T-cell (primary cell): ENCODE measurements around the gene ABHD3. TPM values are rescaled to one million over a fixed set of nuclear protein-coding genes. Genes with fewer than 3 reads are reported as not detected.
"Not testable (repeated sequence)": the region's sequence is repeated elsewhere in the genome, so short reads cannot be mapped to it uniquely, and the experiment has no call there.

ENCODE experiments used
- ATAC-seq, 4 experiments: fragments of 200-7000 bp in 3 of 4; fragments of 150-1000 bp in 1 of 4; cut with Tn5 transposase; replicated peaks in 1 of 4; 1 replicate in 3 of 4; 2 replicates in 1 of 4; pipeline ENCODE4 v1.10.0; 2021; ENCODE audit warnings: moderate library complexity in 3 of 4, mild to moderate bottlenecking in 2 of 4, moderate number of reproducible peaks in 1 of 4
- CTCF ChIA-PET, 2 donors: fragments of 300-600 bp; sonication (Branson Sonifier 250); formaldehyde crosslinking; loops; one replicate each; lab custom pipeline; 2022; ENCODE audit warnings: antibody characterized with exemption in 2 of 2; lab: Charles Lee
- POLR2A ChIA-PET, 2 donors: fragments of 300-600 bp; sonication (Branson Sonifier 250); formaldehyde crosslinking; loops; one replicate each; lab custom pipeline; 2022; ENCODE audit warnings: antibody characterized with exemption in 2 of 2; lab: Charles Lee
- DNase-seq, 35 experiments: peaks; one replicate each; pipeline versions ENCODE4 v3.0.0 to v3.0.0-alpha.2; 2013 to 2023
- H3K27ac ChIP-seq: one replicate; pipeline ENCODE4 v1.5.1; 2013; ENCODE audit warnings: low read length
- H3K27me3 ChIP-seq, 2 experiments: replicated peaks in 1 of 2; 1 replicate in 1 of 2; 2 replicates in 1 of 2; pipeline versions ENCODE4 v1.6.1 to v1.7.0; 2013; ENCODE audit warnings: low read length in 1 of 2, mixed read lengths in 1 of 2; ENCODE audit not compliant: control insufficient read depth in 2 of 2, insufficient read depth in 2 of 2; ENCODE audit errors: extremely low read depth in 1 of 2
- H3K36me3 ChIP-seq, 2 donors: 1 replicate in 1 of 2; 2 replicates in 1 of 2; pipeline versions ENCODE4 v1.6.1 to v1.7.0; 2013; ENCODE audit warnings: low read length in 1 of 2; ENCODE audit not compliant: control insufficient read depth in 2 of 2, insufficient read depth in 1 of 2; ENCODE audit errors: extremely low read depth in 1 of 2
- H3K4me1 ChIP-seq, 2 experiments: 1 replicate in 1 of 2; 2 replicates in 1 of 2; pipeline versions ENCODE4 v1.6.1 to v1.7.0; 2013; ENCODE audit warnings: low read length in 2 of 2, mixed read lengths in 1 of 2; ENCODE audit not compliant: insufficient read depth in 2 of 2, control insufficient read depth in 1 of 2; ENCODE audit errors: extremely low read depth in 1 of 2
- H3K4me3 ChIP-seq, 2 donors: 1 replicate in 1 of 2; 2 replicates in 1 of 2; pipeline versions ENCODE4 v1.5.1 to v1.7.0; 2013; ENCODE audit warnings: mild to moderate bottlenecking in 2 of 2, low read length in 1 of 2, moderate library complexity in 1 of 2; ENCODE audit not compliant: control insufficient read depth in 1 of 2; ENCODE audit errors: extremely low read depth in 1 of 2
- H3K9me3 ChIP-seq: 2 replicates; pipeline ENCODE4 v1.7.0; 2013
- H3K27ac Mint-ChIP-seq, 2 donors: one replicate each; pipeline ENCODE4 v1.8.0; 2020 to 2021; ENCODE audit warnings: mild to moderate bottlenecking in 2 of 2, mixed read lengths in 2 of 2
- H3K27me3 Mint-ChIP-seq, 2 donors: one replicate each; pipeline ENCODE4 v1.8.0; 2021 to 2022; ENCODE audit warnings: mixed read lengths in 2 of 2
- H3K36me3 Mint-ChIP-seq: one replicate; pipeline ENCODE4 v1.8.0; 2021; ENCODE audit warnings: mixed read lengths
- H3K4me1 Mint-ChIP-seq, 3 donors: one replicate each; pipeline ENCODE4 v1.8.0; 2020 to 2022; ENCODE audit warnings: mixed read lengths in 3 of 3, mild to moderate bottlenecking in 1 of 3
- H3K4me3 Mint-ChIP-seq, 3 donors: one replicate each; pipeline ENCODE4 v1.8.0; 2020 to 2022; ENCODE audit warnings: mild to moderate bottlenecking in 3 of 3, mixed read lengths in 3 of 3, moderate library complexity in 3 of 3
- H3K9me3 Mint-ChIP-seq, 3 donors: one replicate each; pipeline ENCODE4 v1.8.0; 2020 to 2022; ENCODE audit warnings: mixed read lengths in 3 of 3
- WGBS: methylation state at CpG from one replicate; pipeline ENCODE4 v1.1.5; 2013; ENCODE audit warnings: missing lambda C conversion rate; ENCODE audit not compliant: insufficient coverage; 5-methylcytosine and 5-hydroxymethylcytosine counted together
- total RNA-seq, 35 experiments: library from RNA in 6 of 35; stranded (reverse) in 6 of 35; fragments of 120-200 nt in 1 of 35; gene quantifications; one replicate each; pipeline versions ENCODE4 v1.2.1 to v1.2.4 and lab custom pipeline; 2013 to 2026

ABHD3 gene
- total RNA-seq, 5 donors from 2014 or later (not counting 1 experiment from before 2014, with no cell fraction given), result 33.1 to 42.4 (median 42.1) TPM

DNA sequence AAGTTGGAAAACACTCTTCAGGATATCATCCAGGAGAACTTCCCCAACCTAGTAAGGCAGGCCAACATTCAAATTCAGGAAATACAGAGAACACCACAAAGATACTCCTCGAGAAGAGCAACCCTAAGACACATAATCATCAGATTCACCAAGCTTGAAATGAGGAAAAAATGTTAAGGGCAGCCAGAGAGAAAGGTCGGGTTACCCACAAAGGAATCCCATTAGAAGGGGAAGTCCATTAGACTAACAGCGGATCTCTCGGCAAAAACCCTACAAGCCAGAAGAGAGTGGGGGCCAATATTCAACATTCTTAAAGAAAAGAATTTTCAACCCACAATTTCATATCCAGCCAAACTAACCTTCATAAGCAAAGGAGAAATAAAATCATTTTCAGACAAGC is 32.4 kb upstream of the ABHD3 start:
- WGBS, result no CpG with 5 or more reads among the region's 4 CpGs
- H3K9me3 Mint-ChIP-seq, H3K4me3 Mint-ChIP-seq, ATAC-seq, H3K27ac ChIP-seq, H3K36me3 Mint-ChIP-seq, H3K9me3 ChIP-seq, H3K27ac Mint-ChIP-seq, H3K27me3 Mint-ChIP-seq, H3K4me3 ChIP-seq, CTCF ChIA-PET, H3K27me3 ChIP-seq, POLR2A ChIA-PET, H3K36me3 ChIP-seq, DNase-seq: not testable (repeated sequence)
- peaks cover 6 to 18% of the 10 kb centered on the region in 2 experiments for H3K4me1 ChIP-seq
- H3K4me1 Mint-ChIP-seq, result peaks cover 15 to 27% (median 17%) of the 10 kb centered on the region in 3 donors

GRCh38 chr18:21735452-21736015 is 31.0 kb upstream of the ABHD3 start:
- DNase-seq (peak; percentile 9 to 68 (median 46)), ATAC-seq (peak in 3 of 4 experiments; percentile 5 to 22 (median 22))
- Histone ChIP-seq H3K27me3 (peaks cover 0 to 7% of the 10 kb centered on the region in 2 experiments), H3K36me3 (no peaks in the 10 kb centered on the region), H3K4me3 (no peak overlapping the region), H3K27ac (peak overlapping the region; percentile 64), H3K4me1 (peaks cover 5 to 13% of the 10 kb centered on the region in 2 experiments), H3K9me3 (no peaks in the 10 kb centered on the region)
- ChIA-PET POLR2A (no interaction called here), CTCF (no interaction called here)
- Mint-ChIP-seq H3K4me1 (peaks cover 14 to 26% (median 16%) of the 10 kb centered on the region in 3 donors), H3K9me3 (peaks cover 0 to 6% (median 5%) of the 10 kb centered on the region in 3 donors), H3K36me3 (peaks cover 3% of the 10 kb centered on the region), H3K27ac (peak overlapping the region; percentile 82 to 86), H3K27me3 (peaks cover 0 to 3% of the 10 kb centered on the region in 2 donors), H3K4me3 (peak overlapping the region in 1 of 3 donors; percentile 28)
- WGBS, result 78% methylated on average over 10 of the region's 12 CpGs

DNA sequence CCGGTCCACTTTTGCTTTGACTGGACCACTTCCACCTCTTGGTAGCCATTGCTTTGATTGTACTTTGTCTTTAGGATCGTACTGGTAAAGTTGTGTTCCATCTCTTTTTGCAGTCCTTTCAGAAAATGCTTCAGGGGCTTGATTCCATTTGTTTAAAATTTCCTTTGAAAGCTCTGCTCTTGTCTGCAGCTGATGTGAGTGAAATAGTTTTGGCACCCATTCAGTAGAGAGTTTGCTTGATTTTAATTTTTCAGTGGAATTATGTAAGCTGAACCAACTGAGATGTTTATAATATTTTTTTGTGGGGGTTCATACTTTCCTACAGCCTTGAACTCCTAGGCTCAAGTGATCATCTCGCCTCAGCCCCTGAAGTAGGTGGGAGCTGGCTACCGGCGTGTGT is 28.4 kb upstream of the ABHD3 start:
- Histone ChIP-seq H3K27me3 (peaks cover 0 to 7% of the 10 kb centered on the region in 2 experiments), H3K9me3 (no peaks in the 10 kb centered on the region), H3K4me3 (no peak overlapping the region), H3K4me1 (peaks cover 0 to 11% of the 10 kb centered on the region in 2 experiments), H3K36me3 (no peaks in the 10 kb centered on the region), H3K27ac (no peak overlapping the region)
- Mint-ChIP-seq H3K4me3 (no peak overlapping the region), H3K9me3 (peaks cover 0 to 6% (median 5%) of the 10 kb centered on the region in 3 donors), H3K27me3 (peaks cover 0 to 3% of the 10 kb centered on the region in 2 donors), H3K4me1 (peaks cover 4 to 10% (median 5%) of the 10 kb centered on the region in 3 donors), H3K27ac (no peak overlapping the region), H3K36me3 (peaks cover 6% of the 10 kb centered on the region)
- 89% methylated on average over 2 of the region's 5 CpGs for WGBS
- CTCF ChIA-PET, result no interaction called here
- ATAC-seq (no peak), DNase-seq (no peak)
- POLR2A ChIA-PET, result no interaction called here

DNA sequence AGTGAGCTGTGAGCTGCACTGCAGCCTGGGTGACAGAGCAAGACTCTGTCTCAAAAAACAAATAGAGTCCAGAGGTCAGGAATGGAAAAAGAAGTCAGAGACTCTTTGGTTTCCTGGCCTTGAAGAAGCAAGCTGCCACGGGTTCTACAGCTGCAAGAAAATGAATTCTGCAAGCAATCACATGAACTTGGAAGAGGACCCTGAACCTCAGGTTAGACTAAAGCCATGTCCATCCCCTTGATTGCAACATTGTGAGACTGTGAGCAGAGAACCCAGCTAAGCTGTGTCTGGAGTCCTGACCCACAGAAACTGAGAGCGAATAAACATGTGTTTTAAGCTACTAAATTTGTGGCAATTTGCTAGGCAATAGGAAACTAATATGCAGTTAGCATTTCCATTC is 23.1 kb upstream of the ABHD3 start:
- no peaks in the 10 kb centered on the region for H3K27me3 Mint-ChIP-seq
- no peak overlapping the region for H3K27ac Mint-ChIP-seq
- Histone ChIP-seq H3K27ac (no peak overlapping the region), H3K36me3 (no peaks in the 10 kb centered on the region), H3K4me3 (no peak overlapping the region), H3K27me3 (no peaks in the 10 kb centered on the region), H3K9me3 (no peaks in the 10 kb centered on the region), H3K4me1 (no peaks in the 10 kb centered on the region)
- H3K4me1 Mint-ChIP-seq, result no peaks in the 10 kb centered on the region
- ATAC-seq (no peak), DNase-seq (no peak)
- CTCF ChIA-PET, result interaction anchor here in 1 of 2 donors (0.6 kb wide), 1 partner anchor 9 kb away, joined by 3 read pairs; no protein-coding TSS in a partner anchor
- no peaks in the 10 kb centered on the region for H3K9me3 Mint-ChIP-seq
- H3K4me3 Mint-ChIP-seq, result no peak overlapping the region
- POLR2A ChIA-PET, result no interaction called here
- H3K36me3 Mint-ChIP-seq, result peaks cover 3% of the 10 kb centered on the region
- 50% methylated on average over 1 of the region's 2 CpGs for WGBS

GRCh38 chr18:21725201-21725600 is 20.6 kb upstream of the ABHD3 start:
- DNase-seq (no peak), ATAC-seq (no peak)
- H3K4me1 ChIP-seq, result no peaks in the 10 kb centered on the region
- no peaks in the 10 kb centered on the region for H3K27me3 ChIP-seq
- ChIA-PET POLR2A (no interaction called here), CTCF (no interaction called here)
- H3K4me3 ChIP-seq, result no peak overlapping the region
- Mint-ChIP-seq H3K4me1 (no peaks in the 10 kb centered on the region), H3K4me3 (no peak overlapping the region), H3K9me3 (no peaks in the 10 kb centered on the region), H3K27ac (no peak overlapping the region), H3K36me3 (peaks cover 3% of the 10 kb centered on the region), H3K27me3 (peaks cover 0 to 2% of the 10 kb centered on the region in 2 donors)
- WGBS, result 100% methylated on average over 1 of the region's 4 CpGs
- H3K27ac ChIP-seq, result no peak overlapping the region
- H3K9me3 ChIP-seq, result no peaks in the 10 kb centered on the region
- no peaks in the 10 kb centered on the region for H3K36me3 ChIP-seq

- ATAC-seq (no peak), DNase-seq (no peak)
- POLR2A ChIA-PET, result no interaction called here
- Mint-ChIP-seq H3K27me3 (peaks cover 0 to 2% of the 10 kb centered on the region in 2 donors), H3K4me3 (no peak overlapping the region), H3K9me3 (peaks cover 0 to 3% (median under 1%) of the 10 kb centered on the region in 3 donors), H3K36me3 (no peaks in the 10 kb centered on the region), H3K4me1 (no peaks in the 10 kb centered on the region), H3K27ac (no peak overlapping the region)
- Histone ChIP-seq H3K9me3 (no peaks in the 10 kb centered on the region), H3K36me3 (no peaks in the 10 kb centered on the region), H3K4me3 (no peak overlapping the region), H3K4me1 (no peaks in the 10 kb centered on the region), H3K27ac (no peak overlapping the region), H3K27me3 (no peaks in the 10 kb centered on the region)
- CTCF ChIA-PET, result no interaction called here
- no CpG with 5 or more reads among the region's 2 CpGs for WGBS
Observed at GRCh38 chr18:21722687-21723086, 18.1 kb upstream of the ABHD3 start.
